Adrenal gland (tissue), 5 donors: ENCODE data around the gene AZGP1.
"Not testable (repeated sequence)": the region's sequence is repeated elsewhere in the genome, so short reads cannot be mapped to it uniquely, and the experiment has no call there.

Experiments
- POLR2A ChIP-seq, 2 donors: fragments of 450-650 bp; IDR thresholded peaks; one replicate each; pipeline ENCODE4 v1.6.1; 2017; ENCODE audit warnings: antibody characterized with exemption in 2 of 2, mild to moderate bottlenecking in 2 of 2, moderate library complexity in 1 of 2
- TF ChIP-seq, protein P1 (sequence below), 6 experiments: fragments of 450-650 bp in 4 of 6; fragments of 200-600 bp in 2 of 6; sonication (generic) in 1 of 6; IDR thresholded peaks; 1 replicate in 5 of 6; 2 replicates in 1 of 6; pipeline versions ENCODE4 v1.5.1 to v1.8.0; 2016 to 2021; ENCODE audit warnings: antibody characterized with exemption in 6 of 6, mild to moderate bottlenecking in 2 of 6, moderate library complexity in 1 of 6
- donor health status: DM: no; HTN: no; CAD: no.

DNA sequence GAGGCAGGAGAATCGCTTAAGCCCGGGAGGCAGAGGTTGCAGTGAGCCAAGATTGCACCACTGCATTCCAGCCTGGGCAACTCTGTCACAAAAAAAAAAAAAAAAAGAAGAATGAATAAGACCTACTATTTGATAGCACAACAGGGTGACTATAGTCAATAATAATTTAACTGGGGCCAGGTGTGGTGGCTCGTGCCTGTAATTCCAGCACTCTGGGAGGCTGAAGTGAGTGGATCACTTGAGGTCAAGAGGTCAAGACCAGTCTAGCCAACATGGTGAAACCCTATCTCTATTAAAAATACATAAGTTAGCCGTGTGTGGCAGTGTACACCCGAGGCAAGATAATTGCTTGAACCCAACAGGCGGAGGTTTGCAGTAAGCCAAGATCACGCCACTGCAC, 2.0 kb downstream of the AZGP1 start:
- TF ChIP-seq POLR2A (IDR thresholded peaks at IDR 0.05): not testable (repeated sequence)
- TF ChIP-seq, protein P1, sequence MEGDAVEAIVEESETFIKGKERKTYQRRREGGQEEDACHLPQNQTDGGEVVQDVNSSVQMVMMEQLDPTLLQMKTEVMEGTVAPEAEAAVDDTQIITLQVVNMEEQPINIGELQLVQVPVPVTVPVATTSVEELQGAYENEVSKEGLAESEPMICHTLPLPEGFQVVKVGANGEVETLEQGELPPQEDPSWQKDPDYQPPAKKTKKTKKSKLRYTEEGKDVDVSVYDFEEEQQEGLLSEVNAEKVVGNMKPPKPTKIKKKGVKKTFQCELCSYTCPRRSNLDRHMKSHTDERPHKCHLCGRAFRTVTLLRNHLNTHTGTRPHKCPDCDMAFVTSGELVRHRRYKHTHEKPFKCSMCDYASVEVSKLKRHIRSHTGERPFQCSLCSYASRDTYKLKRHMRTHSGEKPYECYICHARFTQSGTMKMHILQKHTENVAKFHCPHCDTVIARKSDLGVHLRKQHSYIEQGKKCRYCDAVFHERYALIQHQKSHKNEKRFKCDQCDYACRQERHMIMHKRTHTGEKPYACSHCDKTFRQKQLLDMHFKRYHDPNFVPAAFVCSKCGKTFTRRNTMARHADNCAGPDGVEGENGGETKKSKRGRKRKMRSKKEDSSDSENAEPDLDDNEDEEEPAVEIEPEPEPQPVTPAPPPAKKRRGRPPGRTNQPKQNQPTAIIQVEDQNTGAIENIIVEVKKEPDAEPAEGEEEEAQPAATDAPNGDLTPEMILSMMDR (IDR thresholded peaks at IDR 0.05): not testable (repeated sequence)
